Stimulated activated CD8-positive, alpha-beta memory T cell treated with anti-CD3 and anti-CD28 coated beads, Interleukin-15, amount 100 ng/mL, for 1 hour (primary cell): Measurements from ENCODE around the gene NDUFA13.

Experiments used
- DNase-seq: peaks from one replicate; pipeline ENCODE4 v3.0.0-alpha.2; 2020; ENCODE audit warnings: low read depth

The NDUFA13 gene

GRCh38 chr19:19533841-19534240 lies 17.8 kb downstream of the NDUFA13 start:
- DNase-seq, result no peak

GRCh38 chr19:19534556-19535265 lies 18.7 kb downstream of the NDUFA13 start:
- DNase-seq, result no peak

- DNase-seq, result no peak
Observed at GRCh38 chr19:19535311-19536191, 19.5 kb downstream of the NDUFA13 start.

- no peak for DNase-seq
Observed at GRCh38 chr19:19537075-19538048, 21.3 kb downstream of the NDUFA13 start.

GRCh38 chr19:19538061-19538784 lies 22.2 kb downstream of the NDUFA13 start, which contains the start of gene CILP2:
CILP2 (plus strand) TSS chr19:19538265; CDS start chr19:19538350, 85 bp downstream.
- DNase-seq, result no peak

- no peak for DNase-seq
Observed at GRCh38 chr19:19538785-19539166, 22.8 kb downstream of the NDUFA13 start.

- no peak for DNase-seq
Observed at GRCh38 chr19:19539698-19540063, 23.7 kb downstream of the NDUFA13 start.

- peak; percentile 24 for DNase-seq
Observed at GRCh38 chr19:19540064-19540714, 24.2 kb downstream of the NDUFA13 start.

- peak; percentile 46 for DNase-seq
Observed at GRCh38 chr19:19540715-19541515, 24.9 kb downstream of the NDUFA13 start.

GRCh38 chr19:19541616-19542015 lies 25.6 kb downstream of the NDUFA13 start:
- DNase-seq, result no peak

GRCh38 chr19:19542507-19542906 lies 26.5 kb downstream of the NDUFA13 start:
- DNase-seq, result no peak

GRCh38 chr19:19543101-19543500 lies 27.1 kb downstream of the NDUFA13 start:
- DNase-seq, result no peak

GRCh38 chr19:19543640-19544039 lies 27.6 kb downstream of the NDUFA13 start:
- DNase-seq, result no peak

- no peak for DNase-seq
Observed at GRCh38 chr19:19544257-19544953, 28.4 kb downstream of the NDUFA13 start.

- DNase-seq, result no peak
Observed at GRCh38 chr19:19544954-19545591, 29.0 kb downstream of the NDUFA13 start.

- DNase-seq, result no peak
Observed at GRCh38 chr19:19545707-19546106, 29.7 kb downstream of the NDUFA13 start.

- no peak for DNase-seq
Observed at GRCh38 chr19:19546751-19547162, 30.7 kb downstream of the NDUFA13 start.

GRCh38 chr19:19547674-19548336 lies 31.8 kb downstream of the NDUFA13 start:
- DNase-seq, result no peak
